Fibroblast of skin of scalp (primary cell): ENCODE measurements around the gene DHRS2.
A peak's percentile ranks its signal among the peaks of the same experiment; 100 is the strongest.

ENCODE experiments used
- DNase-seq: peaks from one replicate; pipeline ENCODE4 v3.0.0-alpha.2; 2013

Gene DHRS2

DNA sequence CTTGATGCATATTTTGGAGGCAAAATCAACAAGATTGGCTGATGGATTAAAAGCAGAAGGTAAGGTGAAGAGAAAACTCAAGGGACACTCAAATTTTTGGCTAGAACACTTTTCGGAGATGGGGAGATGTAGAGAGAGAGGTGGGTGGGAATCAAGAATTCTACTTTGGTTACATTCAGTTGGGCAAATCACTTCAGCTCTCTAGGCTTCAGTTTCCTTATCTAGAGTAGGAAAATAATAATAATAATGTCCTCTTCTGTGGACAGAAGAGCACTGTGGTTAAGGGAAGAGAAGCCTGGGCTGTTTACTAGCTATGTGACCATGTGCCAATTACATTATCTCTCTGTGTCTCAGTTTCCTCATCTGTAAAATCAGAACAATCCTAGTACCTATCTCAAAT lies 23.4 kb upstream of the DHRS2 start:
- DNase-seq = no peak

GRCh38 chr14:23613242-23614070 lies 22.7 kb upstream of the DHRS2 start:
- no peak for DNase-seq

- DNase-seq = no peak
Observed at GRCh38 chr14:23614395-23614828, 21.8 kb upstream of the DHRS2 start.

- DNase-seq = no peak
Observed at GRCh38 chr14:23615856-23616255, 20.3 kb upstream of the DHRS2 start.

DNA sequence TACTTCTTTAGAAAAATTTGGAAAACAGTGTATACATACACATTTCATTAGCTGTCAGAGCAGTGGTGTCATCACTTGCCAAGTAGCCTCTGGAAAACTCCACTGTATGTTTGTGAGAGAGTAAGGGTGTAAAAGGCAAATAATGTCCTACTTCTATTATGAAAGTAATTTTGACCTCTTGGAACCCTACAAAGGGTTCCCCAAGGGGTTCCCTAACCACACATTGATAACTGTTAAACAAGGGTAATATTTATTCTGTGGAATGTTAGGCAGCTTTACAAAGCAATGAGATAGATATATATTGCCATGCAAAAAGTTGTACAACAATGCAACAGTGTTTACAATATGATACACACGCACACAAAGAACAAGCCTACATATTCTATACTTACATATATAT lies 18.6 kb upstream of the DHRS2 start:
- no peak for DNase-seq

GRCh38 chr14:23618415-23618988 lies 17.7 kb upstream of the DHRS2 start:
- DNase-seq = no peak

DNA sequence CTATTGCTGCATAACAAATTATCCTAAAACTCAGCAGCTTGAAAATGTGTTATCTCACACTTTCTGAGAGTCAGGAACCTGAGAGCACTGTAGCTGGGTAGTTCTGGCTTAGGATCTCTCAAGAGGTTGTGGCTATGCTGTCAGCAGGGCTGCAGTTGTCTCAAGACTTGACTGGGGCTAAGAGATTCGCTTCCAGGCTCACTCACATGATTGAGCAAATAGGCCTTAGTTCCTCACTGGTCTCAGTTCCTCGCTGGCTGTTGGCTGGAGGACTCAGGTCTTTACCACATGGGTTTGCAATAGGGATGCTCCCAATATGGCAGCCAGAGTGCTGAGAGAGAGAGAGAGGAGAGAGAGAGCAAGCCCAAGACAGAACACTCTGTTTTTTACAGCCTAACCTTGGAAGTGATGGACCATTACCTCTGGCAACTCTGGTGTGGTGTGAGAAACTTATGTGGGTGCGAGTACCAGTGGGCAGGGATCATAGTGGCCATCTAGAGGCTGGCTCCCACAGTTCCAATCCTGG lies 15.9 kb upstream of the DHRS2 start:
- no peak for DNase-seq

GRCh38 chr14:23621204-23621931 lies 14.8 kb upstream of the DHRS2 start:
- DNase-seq = no peak

GRCh38 chr14:23621932-23622730 lies 14.0 kb upstream of the DHRS2 start:
- no peak for DNase-seq

DNA sequence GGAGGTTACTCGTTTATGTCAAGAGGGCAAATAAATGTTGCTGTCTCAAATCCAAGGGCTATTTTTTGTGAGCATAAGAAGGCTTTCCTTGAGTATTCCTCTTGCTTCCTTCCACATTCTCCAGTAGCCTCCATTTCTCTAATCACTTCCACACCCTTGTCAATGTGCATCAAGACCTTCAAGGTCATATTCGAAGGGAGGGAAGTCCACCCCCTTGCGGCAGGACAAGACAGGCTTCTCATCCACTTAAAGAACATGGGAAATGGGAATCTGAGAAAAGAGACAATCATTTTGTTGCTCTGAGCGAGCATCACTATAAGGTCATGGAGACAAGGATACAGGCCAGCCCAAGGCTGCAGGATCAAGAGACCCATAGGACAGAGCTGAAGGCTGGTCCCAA lies 13.2 kb upstream of the DHRS2 start:
- no peak for DNase-seq

DNA sequence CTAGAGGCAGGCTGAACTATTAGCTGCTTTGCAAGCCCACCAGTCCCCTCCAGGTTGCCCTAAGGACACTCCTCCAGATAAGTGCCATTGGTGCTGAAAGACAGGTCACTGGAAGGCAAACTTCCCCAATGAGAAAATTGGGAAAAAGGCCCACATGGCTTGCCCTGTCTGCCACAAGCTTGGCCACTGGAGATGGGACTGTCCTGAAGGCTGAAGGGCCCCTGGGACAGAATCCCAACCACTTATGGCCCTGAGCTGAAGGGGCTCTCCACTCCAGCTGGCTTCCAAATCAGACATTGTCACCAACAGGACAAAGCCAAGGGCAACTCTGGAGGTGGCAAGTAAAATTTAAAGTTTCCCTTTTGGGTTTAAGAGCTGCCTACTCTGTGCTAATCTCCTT lies 12.2 kb upstream of the DHRS2 start:
- DNase-seq = no peak

DNA sequence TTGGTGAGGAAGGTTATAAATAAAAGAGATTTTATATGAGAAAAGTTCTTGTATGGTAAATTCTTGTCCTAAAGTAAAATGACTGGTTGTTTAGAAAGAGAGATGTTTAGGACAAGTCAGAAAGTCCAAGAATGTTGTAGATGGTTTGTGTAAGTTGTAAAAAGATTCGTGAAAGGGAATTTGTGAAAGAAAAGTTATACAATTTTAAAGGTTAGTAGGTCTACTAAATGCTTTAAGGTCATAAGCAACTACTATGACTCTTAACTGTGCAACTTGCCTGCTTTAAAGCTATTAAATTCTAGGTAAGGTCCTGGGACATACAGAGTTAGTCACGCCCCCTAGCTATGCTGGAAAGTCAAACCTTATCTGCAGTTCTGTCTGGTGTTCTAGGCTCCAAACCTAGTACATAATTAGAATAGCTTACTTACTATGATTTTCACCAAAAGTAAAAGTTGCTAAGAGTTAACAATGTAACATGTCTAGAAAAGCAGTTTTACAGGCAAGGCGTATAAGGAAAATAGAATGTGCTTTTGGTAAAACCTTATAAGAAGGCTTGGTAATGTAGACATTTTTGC lies 11.2 kb upstream of the DHRS2 start:
- DNase-seq = no peak

GRCh38 chr14:23626946-23627345 lies 9.2 kb upstream of the DHRS2 start:
- no peak for DNase-seq

GRCh38 chr14:23627961-23628360 lies 8.2 kb upstream of the DHRS2 start:
- DNase-seq = no peak

- DNase-seq = no peak
Observed at GRCh38 chr14:23629204-23629603, 7.0 kb upstream of the DHRS2 start.

DNA sequence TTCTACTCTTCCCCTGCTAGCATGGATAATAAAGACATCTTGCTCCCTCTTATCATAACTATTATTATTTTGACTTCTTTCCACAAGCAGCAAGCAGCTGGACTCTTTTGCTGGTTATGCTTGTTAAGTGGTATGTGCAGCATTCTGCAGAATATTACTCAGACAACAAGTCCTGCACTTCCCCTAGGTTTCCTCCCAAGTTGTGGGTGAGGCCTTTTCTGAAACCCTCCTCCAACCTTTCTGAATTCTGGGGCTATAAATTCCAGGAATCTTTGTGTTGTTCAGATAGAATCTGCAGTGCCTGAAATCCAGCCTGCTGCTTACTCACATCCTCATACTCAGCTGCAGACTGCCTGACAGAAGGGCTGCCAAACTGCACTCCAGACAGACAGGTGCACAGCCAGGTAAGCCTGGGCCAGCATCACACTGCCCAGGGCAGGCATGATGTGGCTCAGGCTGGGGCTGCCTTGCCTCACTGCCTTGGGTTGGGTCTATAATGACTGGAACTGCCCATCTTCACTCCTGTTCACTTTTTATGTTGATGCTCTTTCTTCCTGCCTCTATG lies 6.2 kb upstream of the DHRS2 start:
- no peak for DNase-seq

DNA sequence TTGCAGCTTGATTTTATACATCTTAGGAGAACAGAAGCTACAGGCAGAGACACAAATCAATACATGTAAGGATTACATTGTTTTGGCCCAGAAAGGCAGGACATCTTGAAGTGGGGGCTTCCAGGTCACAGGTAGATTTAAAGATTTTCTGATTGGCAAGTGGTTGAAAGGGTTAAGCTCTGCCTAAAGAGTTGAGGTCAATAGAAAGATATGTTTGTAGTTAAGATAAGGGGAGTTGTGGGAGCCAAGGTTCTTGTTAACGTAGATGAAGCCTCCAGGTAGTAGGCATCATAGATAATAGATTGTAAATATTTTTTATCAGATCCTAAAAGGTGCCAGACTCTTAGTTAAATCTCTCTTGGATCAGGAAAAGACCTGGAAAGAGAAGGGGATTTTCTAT lies 5.5 kb upstream of the DHRS2 start:
- no peak for DNase-seq

- DNase-seq = no peak
Observed at GRCh38 chr14:23631234-23631633, 4.9 kb upstream of the DHRS2 start.

GRCh38 chr14:23631702-23632460 lies 4.3 kb upstream of the DHRS2 start:
- peak; percentile 77 for DNase-seq

- no peak for DNase-seq
Observed at GRCh38 chr14:23632461-23633159, 3.6 kb upstream of the DHRS2 start.
